GM19351 (cell line): Measurements from ENCODE around the gene POLR2F.

Experiments
- ATAC-seq: cut with Tn5 transposase; IDR thresholded peaks from one replicate; pipeline ENCODE4 v1.9.1; 2021; ENCODE audit warnings: mild to moderate bottlenecking, moderate library complexity; ENCODE audit not compliant: unreplicated experiment

Gene POLR2F

GRCh38 chr22:37979782-37980181 is 26.3 kb downstream of the POLR2F start:
- no peak for ATAC-seq

GRCh38 chr22:37981282-37982011 is 27.9 kb downstream of the POLR2F start:
- no peak for ATAC-seq

- ATAC-seq, result no peak
Measured at GRCh38 chr22:37982151-37982785, 28.8 kb downstream of the POLR2F start.

GRCh38 chr22:37982938-37983859 is 29.7 kb downstream of the POLR2F start:
- ATAC-seq, result no peak

GRCh38 chr22:37983860-37984791 is 30.6 kb downstream of the POLR2F start, which contains the start of gene SOX10:
TSS of gene SOX10 (minus strand) at chr22:37984555. CDS start at chr22:37983784, 771 bp downstream.
- ATAC-seq, result no peak

- ATAC-seq, result no peak
Measured at GRCh38 chr22:37985050-37985585, 31.6 kb downstream of the POLR2F start.

GRCh38 chr22:37985751-37986281 is 32.3 kb downstream of the POLR2F start:
- ATAC-seq, result no peak

GRCh38 chr22:37986371-37986770 is 32.9 kb downstream of the POLR2F start:
- no peak for ATAC-seq

- no peak for ATAC-seq
Measured at GRCh38 chr22:37989146-37990045, 35.9 kb downstream of the POLR2F start.

GRCh38 chr22:37990301-37990700 is 36.8 kb downstream of the POLR2F start:
- no peak for ATAC-seq

GRCh38 chr22:37990862-37991261 is 37.4 kb downstream of the POLR2F start:
- ATAC-seq, result no peak

GRCh38 chr22:37991731-37992442 is 38.4 kb downstream of the POLR2F start:
- ATAC-seq, result no peak

- no peak for ATAC-seq
Measured at GRCh38 chr22:37994049-37994448, 40.5 kb downstream of the POLR2F start.

- ATAC-seq, result no peak
Measured at GRCh38 chr22:37994982-37995381, 41.5 kb downstream of the POLR2F start.

- ATAC-seq, result no peak
Measured at GRCh38 chr22:37995460-37995859, 42.0 kb downstream of the POLR2F start.

- ATAC-seq, result no peak
Measured at GRCh38 chr22:37996079-37996478, 42.6 kb downstream of the POLR2F start.

GRCh38 chr22:37996515-37997246 is 43.2 kb downstream of the POLR2F start:
- no peak for ATAC-seq
